HG03045 (cell line): Measurements from ENCODE around the gene PLIN4.
A peak's percentile ranks its signal among the peaks of the same experiment; 100 is the strongest.

Source experiments
- ATAC-seq: cut with Tn5 transposase; IDR thresholded peaks from one replicate; pipeline ENCODE4 v1.9.1; 2021; ENCODE audit warnings: mild to moderate bottlenecking, moderate library complexity; ENCODE audit not compliant: unreplicated experiment

The PLIN4 gene

GRCh38 chr19:4456843-4457653, 61.2 kb downstream of the PLIN4 start:
- peak; percentile 23 for ATAC-seq

- no peak for ATAC-seq
Measured at GRCh38 chr19:4456476-4456842, 61.8 kb downstream of the PLIN4 start.

GRCh38 chr19:4455719-4456475, 62.4 kb downstream of the PLIN4 start:
- ATAC-seq, result no peak

- ATAC-seq, result no peak
Measured at GRCh38 chr19:4454747-4455718, 63.3 kb downstream of the PLIN4 start.

GRCh38 chr19:4453232-4454179, 64.8 kb downstream of the PLIN4 start:
- ATAC-seq, result no peak

GRCh38 chr19:4452230-4452990, 65.9 kb downstream of the PLIN4 start:
- no peak for ATAC-seq
